Duodenal mucosa (tissue), 2 donors: Measurements from ENCODE around the gene LSM14B.
"Not testable (repeated sequence)": the region's sequence is repeated elsewhere in the genome, so short reads cannot be mapped to it uniquely, and the experiment has no call there.

ENCODE experiments used
- H3K27ac ChIP-seq: one replicate; pipeline ENCODE4 v1.7.0; 2013; ENCODE audit warnings: low read depth, low read length
- H3K27me3 ChIP-seq, 2 donors: one replicate each; pipeline ENCODE4 v1.7.0; 2013; ENCODE audit warnings: low read length in 2 of 2, control low read depth in 1 of 2; ENCODE audit not compliant: insufficient read depth in 2 of 2, control insufficient read depth in 1 of 2
- H3K36me3 ChIP-seq, 2 donors: one replicate each; pipeline ENCODE4 v1.7.0; 2013; ENCODE audit warnings: low read length in 2 of 2, control low read depth in 1 of 2; ENCODE audit not compliant: insufficient read depth in 2 of 2, control insufficient read depth in 1 of 2
- H3K4me1 ChIP-seq, 2 donors: one replicate each; pipeline ENCODE4 v1.7.0; 2013; ENCODE audit warnings: low read length in 2 of 2, control low read depth in 1 of 2; ENCODE audit not compliant: insufficient read depth in 2 of 2, control insufficient read depth in 1 of 2
- H3K4me3 ChIP-seq, 2 donors: one replicate each; pipeline ENCODE4 v1.7.0; 2013; ENCODE audit warnings: low read length in 2 of 2, low read depth in 1 of 2
- H3K9ac ChIP-seq, 2 donors: one replicate each; pipeline ENCODE4 v1.7.0; 2013; ENCODE audit warnings: low read length in 2 of 2, low read depth in 1 of 2
- H3K9me3 ChIP-seq, 2 donors: one replicate each; pipeline ENCODE4 v1.7.0; 2013; ENCODE audit warnings: low read length in 2 of 2, control low read depth in 1 of 2; ENCODE audit not compliant: control insufficient read depth in 1 of 2

The LSM14B gene

DNA sequence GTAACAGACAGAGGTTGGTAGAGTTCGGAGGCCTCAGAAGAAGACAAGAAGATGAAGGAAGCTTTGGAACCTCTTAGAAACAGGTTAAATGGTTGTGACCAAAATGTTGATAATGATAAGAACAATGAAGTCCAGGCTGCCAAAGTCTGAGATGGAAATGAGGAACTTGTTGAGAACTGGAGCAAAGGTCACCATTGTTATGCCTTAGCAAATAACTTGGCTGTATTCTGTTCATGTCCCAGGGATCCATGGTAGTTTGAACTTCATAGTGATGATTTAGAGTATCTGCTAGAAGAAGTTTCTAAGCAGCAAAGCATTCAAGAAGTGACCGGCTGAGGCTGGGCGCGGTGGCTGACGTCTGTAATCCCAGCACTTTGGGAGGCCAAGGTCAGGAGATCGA is 11.1 kb upstream of the LSM14B start:
- Histone ChIP-seq H3K9ac (no peak overlapping the region), H3K4me1 (no peaks in the 10 kb centered on the region), H3K27ac (no peak overlapping the region), H3K27me3 (no peaks in the 10 kb centered on the region), H3K4me3 (no peak overlapping the region), H3K36me3 (no peaks in the 10 kb centered on the region), H3K9me3 (peaks cover 42 to 44% of the 10 kb centered on the region in 2 donors)

DNA sequence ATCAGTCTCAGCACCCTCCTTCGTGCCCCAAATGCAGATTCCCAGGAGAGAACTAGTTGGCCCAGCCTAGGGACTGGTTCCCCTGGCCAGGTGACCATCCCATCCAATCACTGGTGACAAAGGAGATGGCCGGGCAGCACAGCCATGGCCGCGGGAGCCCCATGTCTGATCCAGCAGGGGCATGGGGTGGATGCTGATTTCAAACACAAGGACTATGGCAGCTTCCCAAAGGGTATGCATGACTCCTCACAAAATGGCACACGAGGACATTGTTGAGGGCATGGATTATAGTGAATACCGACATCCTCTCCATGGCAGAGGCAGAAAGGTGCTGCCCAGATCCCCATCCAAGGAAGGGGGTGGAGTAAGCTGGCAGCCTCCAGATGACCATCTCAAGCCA is 9.9 kb upstream of the LSM14B start:
- peaks cover 0 to 4% of the 10 kb centered on the region in 2 donors for H3K4me1 ChIP-seq
- H3K27ac ChIP-seq: no peak overlapping the region
- no peak overlapping the region for H3K9ac ChIP-seq
- peaks cover 35 to 37% of the 10 kb centered on the region in 2 donors for H3K9me3 ChIP-seq
- no peaks in the 10 kb centered on the region for H3K36me3 ChIP-seq
- no peak overlapping the region for H3K4me3 ChIP-seq
- no peaks in the 10 kb centered on the region for H3K27me3 ChIP-seq

DNA sequence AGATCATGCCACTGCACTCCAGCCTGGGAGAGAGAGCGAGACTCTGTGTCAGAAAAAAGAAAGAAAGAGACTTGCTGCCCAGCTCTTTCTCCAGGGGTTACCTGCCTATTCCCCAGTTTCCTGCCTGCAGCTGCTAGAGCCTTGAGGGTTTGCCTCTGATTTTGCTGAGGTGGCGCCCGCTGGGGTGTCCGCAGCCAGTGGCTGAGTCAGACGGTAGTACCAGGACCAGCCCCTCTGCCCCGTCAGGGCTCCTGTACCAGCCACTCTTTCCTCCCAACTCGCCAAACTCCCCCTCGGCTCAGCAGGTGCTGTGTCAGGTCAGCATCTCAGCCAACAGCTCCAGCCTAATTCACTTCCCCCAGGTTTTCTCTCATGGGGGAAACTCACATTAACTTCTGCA is 7.4 kb upstream of the LSM14B start:
- no peak overlapping the region for H3K4me3 ChIP-seq
- peaks cover 0 to 3% of the 10 kb centered on the region in 2 donors for H3K27me3 ChIP-seq
- H3K4me1 ChIP-seq: peaks cover 14 to 26% of the 10 kb centered on the region in 2 donors
- no peak overlapping the region for H3K9ac ChIP-seq
- no peak overlapping the region for H3K27ac ChIP-seq
- H3K36me3 ChIP-seq: no peaks in the 10 kb centered on the region
- H3K9me3 ChIP-seq: peaks cover 15 to 17% of the 10 kb centered on the region in 2 donors

GRCh38 chr20:62115800-62116407 is 6.4 kb upstream of the LSM14B start:
- not testable (repeated sequence) for H3K9ac ChIP-seq, H3K27ac ChIP-seq, H3K4me3 ChIP-seq, H3K27me3 ChIP-seq, H3K36me3 ChIP-seq
- Histone ChIP-seq H3K9me3 (peaks cover 11 to 16% of the 10 kb centered on the region in 2 donors), H3K4me1 (peaks cover 22 to 35% of the 10 kb centered on the region in 2 donors)

DNA sequence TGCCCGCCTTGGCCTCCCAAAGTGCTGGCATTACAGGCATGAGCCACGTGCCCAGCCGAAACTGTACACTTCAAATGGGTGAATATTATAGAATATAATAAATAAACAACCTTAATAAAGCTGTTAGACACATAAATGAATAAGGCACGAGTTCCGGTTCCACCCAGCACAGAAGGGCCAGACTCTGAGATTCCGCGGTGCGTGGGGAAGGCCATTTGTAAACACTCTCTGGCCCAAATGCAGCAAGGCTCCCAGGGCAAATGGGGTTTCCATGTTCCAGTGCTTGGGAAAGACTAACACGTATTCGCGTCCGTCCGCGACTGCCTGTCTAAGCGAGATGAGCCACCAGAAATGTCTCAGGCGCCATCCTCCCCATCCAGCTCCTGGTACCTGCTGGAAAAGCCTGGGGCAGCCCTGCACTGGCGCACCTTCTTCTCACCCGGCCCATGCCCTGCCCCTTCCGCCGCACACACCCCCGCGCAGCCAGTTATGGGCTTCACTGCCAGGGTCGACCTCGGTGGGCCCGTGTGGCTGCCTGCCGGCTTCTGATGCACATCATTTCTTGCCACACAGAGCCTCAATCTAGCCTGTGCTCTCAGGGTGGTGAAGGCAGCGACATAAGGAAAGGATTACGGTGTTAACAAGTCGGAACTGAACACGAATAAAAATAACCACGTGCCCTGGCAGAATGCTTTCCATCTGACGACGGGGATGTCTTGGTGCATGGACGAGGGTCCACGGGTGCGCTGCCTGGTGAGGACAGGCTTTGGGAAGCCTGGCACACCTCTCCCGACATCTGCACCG is 5.5 kb upstream of the LSM14B start:
- Histone ChIP-seq H3K27me3 (peaks cover 0 to 3% of the 10 kb centered on the region in 2 donors), H3K4me3 (no peak overlapping the region), H3K36me3 (no peaks in the 10 kb centered on the region), H3K4me1 (peaks cover 22 to 40% of the 10 kb centered on the region in 2 donors), H3K27ac (no peak overlapping the region), H3K9ac (no peak overlapping the region), H3K9me3 (peaks cover 11 to 12% of the 10 kb centered on the region in 2 donors)

- Histone ChIP-seq H3K4me1 (peaks cover 22 to 40% of the 10 kb centered on the region in 2 donors), H3K27me3 (peaks cover 0 to 3% of the 10 kb centered on the region in 2 donors), H3K9ac (no peak overlapping the region), H3K9me3 (peaks cover 8 to 11% of the 10 kb centered on the region in 2 donors), H3K36me3 (no peaks in the 10 kb centered on the region), H3K4me3 (no peak overlapping the region), H3K27ac (no peak overlapping the region)
Measured at GRCh38 chr20:62117362-62117646, 5.0 kb upstream of the LSM14B start.

DNA sequence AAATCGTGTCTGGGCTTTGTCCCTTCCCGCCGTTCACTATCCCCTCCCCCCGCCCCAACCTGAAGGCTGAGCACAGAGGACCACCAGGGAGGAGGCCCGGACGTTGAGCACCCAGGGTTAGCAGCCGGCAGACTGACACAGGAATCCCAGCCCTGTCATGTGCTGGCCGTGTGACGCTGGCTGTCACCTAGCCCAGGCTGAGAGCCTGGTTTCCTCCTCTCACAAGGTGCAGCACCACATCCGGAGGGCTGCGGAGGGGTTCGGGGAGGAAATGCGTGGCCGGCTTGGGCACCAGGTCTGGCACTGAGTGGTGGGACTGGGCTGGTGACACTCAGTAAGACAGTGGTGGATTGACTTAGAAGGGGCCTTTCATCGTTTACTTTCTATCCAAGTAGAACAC is 4.6 kb upstream of the LSM14B start:
- Histone ChIP-seq H3K4me1 (peaks cover 22 to 40% of the 10 kb centered on the region in 2 donors), H3K9ac (no peak overlapping the region), H3K36me3 (no peaks in the 10 kb centered on the region), H3K4me3 (no peak overlapping the region), H3K9me3 (peaks cover 5 to 8% of the 10 kb centered on the region in 2 donors), H3K27me3 (peaks cover 0 to 3% of the 10 kb centered on the region in 2 donors), H3K27ac (no peak overlapping the region)

DNA sequence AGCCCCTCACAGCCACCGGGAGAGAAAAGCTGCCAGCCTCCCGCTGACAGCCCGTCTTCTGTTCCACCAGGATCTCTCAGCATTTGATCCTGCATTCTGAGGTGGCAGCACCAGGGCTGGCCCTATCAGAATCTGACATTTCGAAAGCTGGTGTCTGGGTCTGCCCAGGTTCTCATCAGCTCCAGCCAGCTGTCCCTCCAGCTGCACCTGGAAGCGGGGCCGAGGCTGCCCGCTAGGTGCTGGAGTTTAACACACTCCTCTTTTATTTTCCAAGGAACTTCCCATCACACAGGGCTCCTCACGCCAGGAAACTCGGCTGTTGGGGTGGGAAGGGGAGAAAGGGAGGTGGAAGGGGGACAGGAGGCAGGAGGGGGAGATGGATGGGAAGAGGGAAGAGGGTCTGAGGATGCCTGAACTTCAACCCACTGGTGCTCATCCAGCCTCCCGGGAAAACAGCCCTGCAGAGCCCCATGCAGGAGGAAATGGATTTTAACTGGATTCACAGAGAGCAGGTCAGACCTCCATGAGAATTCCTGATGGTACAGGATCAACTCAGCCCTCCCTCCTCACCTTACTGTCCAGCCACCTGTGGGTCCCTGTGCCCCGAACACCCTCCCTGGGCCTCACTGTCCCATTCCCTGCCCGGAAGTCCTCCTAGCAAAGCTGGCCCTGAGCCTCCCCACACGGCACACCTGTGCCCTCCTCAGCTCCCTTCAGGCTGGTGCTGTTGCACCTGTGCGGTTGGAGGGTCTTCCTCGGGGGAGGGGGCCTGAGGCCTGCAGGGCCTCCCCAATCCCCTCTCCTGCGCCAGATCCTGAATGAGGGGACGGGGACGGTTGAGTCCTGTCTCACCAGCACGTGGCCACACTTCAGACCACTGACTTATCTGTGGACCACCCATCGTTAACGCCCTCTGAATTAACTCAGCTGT is 3.9 kb upstream of the LSM14B start:
- Histone ChIP-seq H3K27me3 (peaks cover 0 to 3% of the 10 kb centered on the region in 2 donors), H3K4me3 (no peak overlapping the region), H3K27ac (no peak overlapping the region), H3K4me1 (peaks cover 23 to 43% of the 10 kb centered on the region in 2 donors), H3K9ac (no peak overlapping the region), H3K9me3 (peaks cover 0 to 1% of the 10 kb centered on the region in 2 donors), H3K36me3 (no peaks in the 10 kb centered on the region)

DNA sequence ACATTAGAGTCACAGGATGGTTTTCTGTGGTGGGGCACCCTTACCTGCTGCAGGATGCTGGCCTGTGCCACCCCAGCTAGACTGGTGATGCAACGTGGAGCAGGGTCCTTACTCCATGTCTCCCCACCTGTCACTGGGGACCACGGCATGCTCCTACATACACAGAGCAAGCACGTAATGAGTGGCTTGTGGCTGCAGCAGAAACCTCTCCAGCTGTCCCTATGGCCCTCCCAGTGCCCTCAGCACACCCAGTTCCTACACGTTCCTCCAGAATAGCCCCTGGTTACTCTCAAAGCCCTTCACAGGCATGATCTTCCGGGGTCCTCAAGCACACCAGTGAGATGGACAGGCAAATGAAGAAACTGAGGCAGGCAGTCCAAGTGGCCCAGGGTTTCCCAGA is 3.2 kb upstream of the LSM14B start:
- Histone ChIP-seq H3K27me3 (peaks cover 0 to 3% of the 10 kb centered on the region in 2 donors), H3K4me3 (no peak overlapping the region), H3K9ac (peak overlapping the region; percentile 35 to 52), H3K27ac (peak overlapping the region; percentile 39), H3K4me1 (peaks cover 30 to 51% of the 10 kb centered on the region in 2 donors), H3K9me3 (no peaks in the 10 kb centered on the region), H3K36me3 (no peaks in the 10 kb centered on the region)
